Amniotic epithelial cell (primary cell): Measurements from ENCODE around the gene NCEH1.
"Not testable (repeated sequence)": the region's sequence is repeated elsewhere in the genome, so short reads cannot be mapped to it uniquely, and the experiment has no call there.

ENCODE experiments used
- DNase-seq: peaks from one replicate; pipeline ENCODE4 v3.0.0-alpha.2; 2010; ENCODE audit warnings: low read depth

Gene NCEH1

DNA sequence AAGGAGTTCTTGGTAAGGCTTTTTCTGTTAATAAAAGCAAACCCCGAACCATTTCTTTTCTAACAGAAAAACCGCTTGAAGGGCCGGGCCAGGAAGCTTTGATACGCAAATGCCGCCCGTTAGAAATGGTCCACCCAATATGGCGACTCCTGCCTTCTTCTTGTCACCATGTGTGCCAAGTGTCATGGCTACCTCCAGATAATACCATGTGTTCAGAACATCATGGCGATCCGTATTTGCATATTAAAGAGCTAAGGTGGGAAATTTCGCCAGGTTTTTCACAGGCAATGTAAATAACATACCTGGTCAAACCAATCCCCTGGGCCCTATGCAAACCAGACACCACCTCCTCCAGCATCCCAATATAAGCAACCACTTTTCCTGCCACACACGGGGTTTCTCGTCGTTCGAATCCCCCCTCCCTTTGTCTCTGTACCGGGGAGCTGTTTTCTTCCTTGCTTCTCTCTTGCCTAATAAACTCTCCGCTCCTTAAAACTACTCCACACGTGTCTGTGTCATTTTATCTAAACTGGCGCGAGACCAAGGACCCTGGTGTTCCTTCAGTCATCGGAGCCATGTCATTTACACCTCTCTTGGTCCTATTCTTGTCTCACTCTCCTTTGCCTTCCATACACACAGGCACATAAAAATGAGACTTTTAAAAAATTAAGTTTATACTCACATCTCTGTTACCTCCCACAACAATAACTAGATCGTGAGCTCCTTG is 34.5 kb downstream of the NCEH1 start:
- no peak for DNase-seq

DNA sequence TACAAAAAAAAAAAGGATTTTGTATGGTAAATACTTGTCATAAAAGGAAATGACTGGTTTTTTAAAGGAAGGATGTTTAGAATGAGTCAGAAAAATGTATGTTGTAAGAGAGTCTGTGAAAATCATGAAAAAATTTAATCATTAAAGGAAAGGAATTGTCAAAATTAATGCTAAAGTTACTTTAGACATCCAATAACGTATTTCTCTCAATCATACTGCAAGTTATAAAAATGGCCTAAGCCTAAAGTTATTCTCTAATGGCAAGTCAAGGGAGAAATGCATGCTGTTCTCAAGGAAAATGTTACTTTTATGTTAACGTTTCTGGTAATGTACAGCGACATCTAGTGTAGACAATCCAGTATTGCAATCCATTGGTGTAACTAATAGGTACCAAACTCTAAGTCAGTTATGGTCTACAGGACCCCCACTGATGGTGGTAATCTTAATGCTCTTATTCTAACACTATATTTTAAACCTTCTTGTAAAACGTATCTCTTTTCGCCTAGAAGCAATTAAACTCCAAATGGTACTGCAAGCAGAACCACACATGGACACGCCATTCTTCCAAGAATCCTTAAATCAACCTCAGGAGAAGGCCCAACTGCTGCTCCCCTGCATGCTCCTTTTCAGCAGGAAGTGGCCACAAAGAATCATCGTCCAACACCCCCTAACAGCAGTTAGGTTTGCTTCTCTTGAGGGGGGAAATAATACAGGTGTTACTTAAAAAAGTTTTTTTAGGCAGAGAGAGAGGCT is 35.2 kb downstream of the NCEH1 start:
- peak; percentile 58 for DNase-seq

DNA sequence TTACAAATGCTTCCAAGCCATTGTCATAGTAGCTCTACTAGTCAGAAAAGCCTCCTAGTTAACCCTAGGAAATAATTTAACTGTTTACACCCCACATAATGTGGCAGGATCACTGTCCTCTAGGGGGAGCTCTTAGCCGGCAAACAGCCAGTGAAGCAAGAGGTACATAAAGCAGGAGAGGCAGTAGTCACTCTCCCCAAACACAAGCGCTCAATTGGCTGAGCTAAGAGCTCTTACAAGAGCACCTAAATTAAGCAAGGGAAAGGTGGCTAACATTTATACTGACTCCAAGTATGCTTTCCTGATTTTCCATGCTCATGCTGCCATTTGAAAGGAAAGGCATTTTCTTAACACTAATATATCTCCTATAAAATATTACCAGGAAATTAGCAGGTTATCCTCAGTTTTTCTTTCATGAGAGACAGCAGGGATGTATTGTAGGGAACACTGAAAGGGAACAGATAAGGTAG is 37.6 kb downstream of the NCEH1 start:
- DNase-seq: peak; percentile 74

DNA sequence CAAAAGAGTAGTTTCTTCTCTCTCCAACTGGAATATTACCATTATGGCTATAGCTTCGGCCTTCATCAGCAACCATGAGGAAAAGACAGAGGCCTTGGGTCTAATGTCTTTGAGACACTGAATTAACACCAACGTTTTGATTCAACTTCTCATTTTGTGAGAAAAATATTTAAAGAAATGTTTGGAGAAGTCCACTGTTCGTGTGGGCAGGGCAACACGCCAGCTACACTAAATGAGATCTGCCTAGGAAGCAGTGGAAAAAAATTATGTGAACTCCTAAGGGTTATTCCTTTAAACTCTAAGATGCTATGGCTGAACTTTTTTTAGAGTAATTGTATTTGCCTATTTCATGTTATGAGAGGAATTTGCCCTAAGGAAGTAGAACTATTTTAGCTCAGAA is 41.8 kb downstream of the NCEH1 start:
- no peak for DNase-seq

DNA sequence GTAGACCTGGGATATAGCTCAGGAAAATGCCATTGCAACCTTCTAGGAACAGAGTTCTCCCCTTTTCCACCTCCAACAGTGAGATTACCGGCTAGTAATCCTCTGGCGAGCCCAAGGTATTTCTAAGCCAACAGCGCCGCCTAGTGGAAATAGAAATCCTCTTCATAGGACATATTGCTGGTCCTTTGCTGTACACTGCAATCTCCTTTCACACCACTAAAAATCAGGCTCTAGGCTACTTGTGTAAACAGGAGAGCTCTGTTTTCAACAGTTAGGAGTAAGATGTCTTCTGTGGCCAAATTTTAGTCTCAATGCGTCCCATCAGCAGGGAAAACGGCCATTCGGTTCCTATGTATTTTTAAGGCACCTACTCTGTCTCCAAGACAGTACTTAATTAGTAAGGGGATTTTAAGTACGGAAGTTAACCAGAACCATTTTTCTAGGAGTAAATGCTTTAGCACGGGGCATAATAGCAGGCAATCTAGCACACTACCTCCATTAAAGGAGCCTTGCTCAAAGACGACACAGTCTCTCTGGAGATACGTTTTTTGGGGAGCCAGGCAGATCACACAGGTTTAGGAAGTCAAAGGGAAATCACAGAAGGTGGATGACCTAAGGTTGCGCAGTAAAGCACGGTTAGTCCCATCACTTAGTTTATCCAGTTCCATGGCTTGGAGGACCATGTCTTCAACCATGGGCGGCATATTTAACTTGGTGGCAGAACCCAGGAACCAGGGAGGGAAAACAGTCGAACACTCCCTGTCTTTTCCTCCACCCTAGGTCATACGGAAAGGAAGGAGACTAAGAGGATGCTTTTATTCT is 43.8 kb downstream of the NCEH1 start:
- DNase-seq: peak; percentile 95

DNA sequence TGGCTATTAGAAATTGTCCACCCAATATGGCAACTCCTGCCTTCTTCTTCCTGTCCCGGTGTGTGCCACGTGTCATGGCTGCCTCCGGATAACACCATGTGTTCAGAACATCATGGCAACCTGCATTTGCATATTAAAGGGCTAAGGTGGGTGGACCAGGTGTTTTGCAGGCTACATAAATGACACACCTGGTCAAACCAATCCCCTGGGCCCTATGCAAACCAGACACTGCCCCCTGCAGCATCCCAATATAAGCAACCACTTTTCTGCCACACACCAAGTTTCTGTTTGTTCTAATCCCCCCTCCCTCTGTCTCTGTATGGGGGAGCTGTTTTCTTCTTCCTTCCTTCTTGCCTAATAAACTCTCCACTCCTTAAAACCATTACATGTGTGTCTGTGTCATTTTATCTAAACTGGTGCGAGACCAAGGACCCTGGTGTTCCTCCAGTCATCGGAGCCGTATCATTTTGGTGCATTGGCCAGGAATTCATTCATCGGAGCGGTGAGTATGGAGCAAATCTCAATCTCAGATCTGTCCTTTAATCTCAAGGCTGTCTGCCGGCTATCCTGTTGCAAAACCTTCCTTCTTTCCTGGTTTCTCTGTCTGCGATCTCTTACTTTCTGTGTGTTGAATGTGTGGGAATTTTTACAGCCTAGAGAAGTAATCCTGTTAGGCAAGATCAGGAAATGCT is 44.5 kb downstream of the NCEH1 start:
- peak; percentile 76 for DNase-seq

DNA sequence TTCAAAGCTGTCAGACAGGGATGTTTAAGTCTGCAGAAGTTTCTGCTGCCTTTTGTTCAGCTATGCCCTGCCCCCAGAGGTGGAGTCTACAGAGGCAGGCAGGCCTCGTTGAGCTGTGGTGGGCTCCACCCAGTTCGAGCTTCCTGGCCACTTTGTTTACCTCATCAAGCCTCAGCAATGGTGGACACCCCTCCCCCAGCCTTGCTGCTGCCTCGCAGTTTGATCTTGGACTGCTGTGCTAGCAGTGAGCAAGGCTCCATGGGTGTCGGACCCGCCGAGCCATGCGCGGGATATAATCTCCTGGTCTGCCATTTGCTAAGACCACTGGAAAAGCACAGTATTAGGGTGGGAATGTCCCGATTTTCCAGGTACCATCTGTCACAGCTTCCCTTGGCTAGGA is 45.4 kb downstream of the NCEH1 start:
- not testable (repeated sequence) for DNase-seq

DNA sequence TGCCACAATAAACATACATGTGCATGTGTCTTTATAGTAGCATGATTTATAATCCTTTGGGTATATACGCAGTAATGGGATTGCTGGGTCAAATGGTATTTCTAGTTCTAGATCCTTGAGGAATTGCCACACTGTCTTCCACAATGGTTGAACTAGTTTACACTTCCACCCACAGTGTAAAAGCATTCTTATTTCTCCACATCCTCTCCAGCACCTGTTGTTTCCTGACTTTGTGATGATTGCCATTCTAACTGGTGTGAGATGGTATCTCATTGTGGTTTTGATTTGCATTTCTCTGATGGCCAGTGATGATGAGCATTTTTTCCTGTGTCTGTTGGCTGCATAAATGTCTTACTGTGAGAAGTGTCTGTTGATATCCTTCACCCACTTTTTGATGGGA is 50.4 kb downstream of the NCEH1 start:
- not testable (repeated sequence) for DNase-seq

DNA sequence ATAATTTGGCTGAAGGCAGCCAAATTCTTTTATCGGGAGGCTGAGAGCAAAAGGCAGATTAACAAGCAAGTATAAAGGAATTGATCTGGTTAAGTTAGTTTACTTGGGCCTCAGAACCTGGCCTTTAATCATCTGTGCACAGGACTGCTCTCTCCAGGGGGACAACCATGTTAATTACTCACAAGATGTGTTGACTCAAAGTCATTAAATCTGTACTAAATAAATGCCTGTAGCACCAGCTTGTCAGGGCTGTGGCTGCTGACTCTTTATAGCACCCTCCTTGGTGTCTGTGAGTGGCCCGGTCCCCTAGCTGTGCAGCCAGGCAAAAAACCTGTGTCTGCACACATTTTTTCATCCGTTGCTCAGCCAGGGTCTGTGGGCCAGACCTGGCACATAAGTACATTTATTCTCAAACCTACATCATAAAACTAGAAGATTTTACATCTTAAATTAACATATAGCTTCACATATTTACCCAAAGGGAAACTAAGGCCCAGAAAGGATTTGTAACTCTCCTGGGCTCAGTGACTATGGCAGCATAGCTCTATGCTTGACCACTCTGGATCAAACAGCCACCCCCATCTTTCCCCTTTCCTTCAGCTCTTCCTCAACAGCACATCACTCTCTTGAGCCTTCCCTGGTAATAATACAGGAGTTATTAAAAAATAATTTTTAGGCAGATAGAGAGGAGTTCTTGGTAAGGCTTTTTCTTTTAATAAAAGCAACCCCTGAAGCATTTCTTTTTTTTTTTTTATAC is 51.4 kb downstream of the NCEH1 start:
- no peak for DNase-seq

DNA sequence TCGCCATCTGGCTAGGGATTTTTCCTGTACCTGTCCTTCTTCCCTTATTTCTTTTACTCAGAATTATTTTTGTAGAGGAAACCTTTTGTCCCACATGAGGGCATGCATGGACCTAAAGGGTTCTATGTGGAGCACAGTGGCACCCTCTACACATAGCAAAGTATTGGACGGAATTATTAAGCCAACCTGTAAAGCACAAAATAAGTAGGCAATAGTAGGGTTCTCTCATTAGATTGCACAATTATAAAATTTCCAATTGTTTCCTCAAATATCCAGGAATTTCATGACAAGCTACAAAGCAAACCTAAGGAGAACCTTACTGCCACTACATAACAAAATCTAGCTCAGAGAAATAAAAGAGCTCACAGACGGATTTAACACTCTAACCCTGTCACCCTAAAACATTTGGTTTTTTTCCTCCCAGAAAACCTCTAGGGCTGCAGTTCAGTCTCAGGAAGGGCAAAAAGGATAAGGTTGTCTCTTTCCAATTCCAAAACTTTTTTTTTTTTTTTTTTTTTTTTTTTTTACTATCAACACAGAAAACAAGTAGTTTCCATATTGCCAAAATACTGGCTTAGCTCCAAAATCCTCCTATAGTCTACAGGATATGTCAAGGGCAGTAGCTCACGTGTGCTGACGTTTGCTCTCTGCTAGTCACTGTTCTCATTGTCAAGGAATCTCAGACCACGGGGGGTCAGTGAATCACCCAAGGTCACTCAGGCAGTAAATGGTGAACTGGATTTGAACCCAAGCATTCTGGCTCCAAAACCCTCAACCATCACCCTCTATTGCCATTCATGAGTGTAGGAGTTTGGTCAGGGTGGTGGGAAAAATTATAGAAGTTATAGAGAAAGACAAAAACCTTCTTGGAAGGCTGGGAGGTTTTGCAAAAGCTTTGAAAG is 52.3 kb downstream of the NCEH1 start:
- DNase-seq: peak; percentile 99

DNA sequence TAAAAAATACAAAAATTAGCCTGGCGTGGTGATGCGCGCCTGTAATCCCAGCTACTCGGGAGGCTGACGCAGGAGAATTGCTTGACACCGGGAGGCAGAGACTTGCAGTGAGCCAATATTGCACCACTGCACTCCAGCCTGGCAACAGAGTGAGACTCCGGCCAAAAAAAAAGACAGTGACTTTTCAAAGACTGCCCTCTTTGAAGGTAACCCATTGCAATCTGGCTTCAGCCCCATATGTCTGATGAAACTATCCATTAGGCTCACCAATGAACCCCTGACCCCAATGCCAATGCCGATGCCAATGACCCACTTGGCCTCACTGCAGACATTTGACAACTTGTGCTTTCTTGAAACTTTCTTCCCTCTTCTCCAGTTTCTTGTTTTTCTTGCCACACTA is 54.3 kb downstream of the NCEH1 start:
- no peak for DNase-seq

DNA sequence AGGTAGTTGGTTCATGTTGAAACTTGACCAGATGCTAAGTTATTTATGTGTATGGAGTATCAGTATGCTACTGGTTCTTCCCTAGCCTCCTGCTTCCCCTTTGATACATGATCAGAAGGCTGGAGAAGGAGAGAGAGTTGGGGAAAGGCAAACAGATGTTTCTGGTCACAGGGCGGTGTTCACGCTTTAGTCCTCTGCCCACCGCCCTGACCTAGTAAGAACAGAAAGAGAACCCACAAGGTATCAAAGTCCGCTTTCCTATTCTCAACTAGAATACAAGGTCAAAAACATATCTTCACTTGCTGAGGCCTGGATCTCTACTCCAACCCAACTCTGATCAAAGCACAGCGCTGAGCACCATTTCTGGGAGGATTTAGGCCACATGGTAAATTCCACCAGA is 55.5 kb downstream of the NCEH1 start:
- DNase-seq: no peak

DNA sequence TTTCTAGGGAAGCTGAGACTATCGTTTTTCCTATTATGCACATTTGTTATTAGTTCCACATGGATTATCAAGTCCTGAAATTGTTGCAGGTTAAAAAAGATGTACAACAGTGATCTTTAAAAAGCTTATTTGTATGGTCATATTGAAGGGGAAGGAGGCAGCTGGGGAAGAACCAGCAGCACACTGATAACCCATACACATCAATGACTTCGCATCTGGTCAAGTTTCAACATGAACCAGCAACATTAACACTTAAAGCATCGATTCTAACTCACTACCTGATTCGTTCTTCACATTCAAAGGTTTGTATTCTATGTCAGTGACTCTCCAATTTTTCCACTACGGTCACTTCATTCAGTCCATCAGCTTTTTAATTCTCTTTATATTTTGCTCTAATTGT is 56.4 kb downstream of the NCEH1 start:
- no peak for DNase-seq

DNA sequence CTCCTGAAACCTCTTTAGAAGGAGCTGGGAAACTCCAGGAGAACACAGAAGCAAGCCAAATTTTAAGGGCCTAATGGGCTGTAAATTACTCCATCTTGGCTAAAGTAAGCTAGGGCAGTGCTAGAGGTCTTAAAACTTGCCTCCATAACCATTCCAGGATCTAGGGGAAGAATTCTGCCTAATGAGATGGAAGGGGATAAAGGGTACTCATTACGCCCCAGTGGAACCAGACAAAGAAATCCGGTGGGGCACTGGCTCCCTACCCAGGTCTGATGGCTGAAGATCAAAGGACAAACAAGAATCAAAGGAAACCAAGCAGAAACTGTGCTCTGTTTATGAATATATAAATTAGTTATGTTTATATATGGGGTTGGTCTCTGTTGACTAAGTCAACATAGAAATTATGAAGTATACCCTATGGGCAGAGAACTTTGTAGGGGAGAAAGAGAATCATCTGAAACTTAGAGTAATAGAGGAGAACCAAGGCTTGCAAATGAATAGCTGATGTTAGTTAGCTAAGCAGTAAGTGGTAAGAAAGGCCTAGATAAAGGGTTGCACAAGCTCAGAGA is 57.8 kb downstream of the NCEH1 start:
- no peak for DNase-seq

DNA sequence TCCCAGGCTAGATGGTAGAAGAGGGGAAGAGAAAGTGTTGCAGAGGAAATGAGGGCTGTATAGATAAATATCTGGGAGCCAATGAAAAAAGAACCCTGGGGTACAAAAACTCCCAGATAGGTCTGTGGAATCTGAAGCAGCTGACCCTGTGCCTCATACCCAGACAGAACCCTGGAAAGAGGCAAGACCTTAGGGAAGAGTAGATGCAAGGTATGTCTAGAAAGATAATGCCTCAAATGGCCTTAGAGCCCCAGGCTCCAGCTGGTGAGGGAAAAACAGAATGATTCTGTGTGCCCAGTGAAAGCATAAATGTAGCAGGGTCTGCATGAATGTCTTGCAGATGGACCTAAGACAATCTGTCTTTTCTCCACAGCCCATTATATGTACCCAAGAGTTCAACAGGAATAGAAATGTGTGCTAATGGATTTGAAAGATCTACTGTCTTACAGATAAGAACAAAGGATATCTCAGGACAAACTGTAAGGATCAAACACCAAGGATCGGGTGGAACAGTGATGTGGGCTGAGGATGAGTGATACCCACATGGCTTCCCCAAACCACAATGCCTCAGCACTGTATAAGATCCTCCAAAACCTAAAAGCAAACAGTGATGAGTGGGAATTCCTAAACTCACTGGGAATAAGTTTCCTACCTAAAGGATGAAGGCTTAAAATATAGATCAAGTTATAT is 58.8 kb downstream of the NCEH1 start:
- no peak for DNase-seq

DNA sequence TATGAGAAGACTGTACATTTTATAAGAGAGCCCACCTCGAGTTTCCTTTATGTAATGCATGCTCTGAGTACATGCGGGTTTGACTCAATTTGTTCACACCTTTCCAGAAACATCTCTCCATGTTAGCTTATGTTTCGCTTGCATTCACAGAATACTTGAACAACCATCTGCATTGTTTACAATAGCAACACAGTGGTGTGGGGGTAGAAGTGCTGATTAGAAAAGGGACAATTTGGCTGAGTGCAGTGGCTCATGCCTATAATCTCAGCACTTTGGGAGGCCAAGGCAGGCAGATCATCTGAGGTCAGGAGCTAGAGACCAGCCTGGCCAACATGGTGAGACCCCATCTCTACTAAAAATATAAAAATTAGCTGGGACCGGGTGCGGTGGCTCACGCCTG is 60.9 kb downstream of the NCEH1 start:
- peak; percentile 63 for DNase-seq

DNA sequence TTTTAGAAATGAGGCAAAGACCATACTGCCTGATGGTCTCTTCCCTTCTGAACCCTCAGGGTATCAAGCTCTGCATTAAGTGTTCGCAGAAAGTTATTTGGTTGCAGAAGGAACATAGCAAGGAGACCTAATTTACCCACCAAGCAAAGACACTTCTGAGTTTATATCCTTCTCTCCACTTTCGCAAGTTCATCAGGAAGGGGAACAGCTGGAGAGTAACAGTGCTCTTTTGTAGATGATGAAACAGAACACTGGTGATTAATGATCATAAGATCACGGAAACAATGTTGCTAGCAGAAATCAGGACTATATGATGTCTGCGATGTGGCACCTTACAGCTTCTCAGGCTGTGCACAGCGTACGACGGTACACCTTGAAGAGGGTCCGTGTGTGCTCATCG is 62.1 kb downstream of the NCEH1 start:
- DNase-seq: peak; percentile 64

DNA sequence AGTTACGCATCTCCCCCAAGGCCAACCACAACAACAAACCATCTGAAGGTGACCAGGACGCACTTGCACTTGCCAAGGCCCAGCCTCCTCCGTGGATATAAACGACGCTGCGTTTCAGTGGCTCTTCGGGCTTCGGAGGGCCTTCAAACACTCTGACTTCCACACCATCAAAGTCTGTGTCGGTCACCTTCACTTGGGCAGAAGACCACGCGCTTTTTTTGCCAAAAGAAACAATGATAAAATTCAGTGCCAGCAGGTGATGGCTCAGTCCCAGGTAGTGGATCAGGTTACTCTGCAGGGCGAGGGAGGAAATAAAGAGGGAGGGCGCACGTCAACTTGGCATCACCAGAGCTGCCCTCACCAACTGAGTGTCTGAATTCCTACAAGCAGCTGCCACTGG is 63.0 kb downstream of the NCEH1 start:
- DNase-seq: no peak

DNA sequence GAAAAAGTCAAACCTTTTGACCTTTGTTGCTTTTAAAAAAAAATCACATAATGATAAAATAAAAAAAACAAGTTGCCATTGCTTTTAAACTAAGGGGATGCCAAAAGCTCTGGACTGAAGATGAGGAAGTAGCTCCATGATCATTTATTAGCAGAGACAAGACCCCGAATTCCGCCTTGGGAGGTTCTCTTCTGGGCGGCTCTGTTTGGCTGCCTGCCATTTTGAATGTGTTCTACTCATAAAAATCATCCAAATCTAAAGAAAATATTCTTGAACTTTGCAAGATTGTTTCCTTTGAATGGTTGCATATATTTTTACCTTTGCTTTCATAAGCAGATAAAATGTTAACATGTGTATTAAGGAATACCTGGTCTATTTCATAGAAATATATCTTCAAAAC is 63.8 kb downstream of the NCEH1 start:
- no peak for DNase-seq
